Esophagus squamous epithelium (tissue), 4 donors: ENCODE measurements around the gene HSPB1.

Experiments
- CTCF ChIP-seq, 6 experiments: fragments of 450-650 bp in 4 of 6; fragments of 200-600 bp in 2 of 6; sonication (generic) in 2 of 6; IDR thresholded peaks; one replicate each; pipeline ENCODE4 v1.5.1; 2016 to 2019; ENCODE audit warnings: antibody characterized with exemption in 6 of 6, mild to moderate bottlenecking in 4 of 6, moderate library complexity in 4 of 6
- POLR2A ChIP-seq, 4 donors: fragments of 450-650 bp; IDR thresholded peaks; one replicate each; pipeline ENCODE4 v1.6.1; 2017; ENCODE audit warnings: antibody characterized with exemption in 4 of 4, mild to moderate bottlenecking in 4 of 4, moderate library complexity in 3 of 4

- TF ChIP-seq CTCF (IDR thresholded peaks at IDR 0.05) (no peak), POLR2A (IDR thresholded peaks at IDR 0.05) (no peak)
Observed at GRCh38 chr7:76330673-76331072, 28.2 kb downstream of the HSPB1 start.
